Testis (tissue), 2 donors: Measurements from ENCODE around the gene PSMB11.

Experiments
- POLR2A ChIP-seq: fragments of 450-650 bp; IDR thresholded peaks from one replicate; pipeline ENCODE4 v1.6.1; 2017; ENCODE audit warnings: antibody characterized with exemption, mild to moderate bottlenecking, moderate library complexity
- TF ChIP-seq, protein P1 (sequence below), 3 experiments: fragments of 450-650 bp in 2 of 3; fragments of 200-600 bp in 1 of 3; sonication (generic) in 1 of 3; IDR thresholded peaks; one replicate each; pipeline ENCODE4 v1.5.1; 2016 to 2019; ENCODE audit warnings: antibody characterized with exemption in 3 of 3, mild to moderate bottlenecking in 2 of 3, moderate library complexity in 1 of 3

DNA sequence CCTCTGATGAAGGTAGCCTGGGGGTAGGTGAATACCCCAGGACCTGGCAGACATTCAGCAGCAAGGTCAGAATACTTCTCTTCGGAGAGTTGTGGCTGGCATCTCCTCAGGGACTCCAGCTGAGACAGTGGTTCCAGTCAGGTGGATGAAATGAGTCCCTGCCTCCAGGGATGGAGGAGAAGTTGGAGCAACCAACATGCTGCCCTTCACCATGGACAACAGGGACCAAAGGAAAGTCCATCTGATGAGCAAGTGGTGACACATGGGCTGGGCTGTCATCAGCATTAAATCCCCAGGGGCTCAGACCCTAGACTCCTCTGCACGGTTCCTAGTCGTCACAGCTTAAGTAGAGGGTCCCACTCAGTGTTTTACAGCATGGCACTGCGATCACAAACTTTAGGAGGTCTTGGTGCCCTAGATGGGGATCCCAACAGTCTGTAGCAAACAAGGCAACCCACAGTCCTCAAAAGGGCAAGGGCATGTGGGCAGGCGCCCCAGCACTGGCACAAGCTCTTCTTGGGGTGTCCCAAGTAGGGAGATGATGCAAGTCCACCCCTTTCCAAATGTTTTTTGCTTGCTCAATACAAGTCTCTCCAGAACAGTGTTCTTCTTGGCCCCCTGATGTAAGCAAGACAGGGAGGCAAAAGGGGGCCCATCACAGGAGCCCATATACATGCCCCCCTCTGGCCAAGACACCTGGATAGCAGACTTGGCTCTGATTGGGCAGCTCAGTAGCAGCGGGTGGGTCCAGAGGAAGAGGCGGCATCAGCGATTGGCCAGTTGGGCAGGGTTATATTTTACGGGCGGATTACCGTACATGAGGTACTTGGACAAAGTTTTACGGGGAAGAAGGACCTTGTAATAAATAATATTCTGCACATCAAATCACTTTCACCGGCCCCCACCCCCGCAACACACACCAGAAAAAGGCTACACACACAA lies 26.1 kb downstream of the PSMB11 start:
- TF ChIP-seq, protein P1, sequence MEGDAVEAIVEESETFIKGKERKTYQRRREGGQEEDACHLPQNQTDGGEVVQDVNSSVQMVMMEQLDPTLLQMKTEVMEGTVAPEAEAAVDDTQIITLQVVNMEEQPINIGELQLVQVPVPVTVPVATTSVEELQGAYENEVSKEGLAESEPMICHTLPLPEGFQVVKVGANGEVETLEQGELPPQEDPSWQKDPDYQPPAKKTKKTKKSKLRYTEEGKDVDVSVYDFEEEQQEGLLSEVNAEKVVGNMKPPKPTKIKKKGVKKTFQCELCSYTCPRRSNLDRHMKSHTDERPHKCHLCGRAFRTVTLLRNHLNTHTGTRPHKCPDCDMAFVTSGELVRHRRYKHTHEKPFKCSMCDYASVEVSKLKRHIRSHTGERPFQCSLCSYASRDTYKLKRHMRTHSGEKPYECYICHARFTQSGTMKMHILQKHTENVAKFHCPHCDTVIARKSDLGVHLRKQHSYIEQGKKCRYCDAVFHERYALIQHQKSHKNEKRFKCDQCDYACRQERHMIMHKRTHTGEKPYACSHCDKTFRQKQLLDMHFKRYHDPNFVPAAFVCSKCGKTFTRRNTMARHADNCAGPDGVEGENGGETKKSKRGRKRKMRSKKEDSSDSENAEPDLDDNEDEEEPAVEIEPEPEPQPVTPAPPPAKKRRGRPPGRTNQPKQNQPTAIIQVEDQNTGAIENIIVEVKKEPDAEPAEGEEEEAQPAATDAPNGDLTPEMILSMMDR (IDR thresholded peaks at IDR 0.05), result no peak
- TF ChIP-seq POLR2A, result no peak
